Liver (tissue), 9 donors: ENCODE measurements around the gene ZBP1. TPM values are rescaled to one million over a fixed set of nuclear protein-coding genes. Genes with fewer than 3 reads are reported as not detected.

Experiments used
- DNase-seq: peaks from one replicate; pipeline ENCODE4 v3.0.0-alpha.2; 2017; ENCODE audit warnings: low spot score
- H3K27ac ChIP-seq, 2 donors: one replicate each; pipeline ENCODE4 v1.7.0; 2013; ENCODE audit warnings: inconsistent platforms in 2 of 2, low read length in 2 of 2, control low read depth in 1 of 2, low read depth in 1 of 2, mild to moderate bottlenecking in 1 of 2
- H3K27me3 ChIP-seq, 4 donors: one replicate each; pipeline versions ENCODE4 v1.6.1 to v1.7.0; 2013; ENCODE audit warnings: low read length in 3 of 4, inconsistent platforms in 1 of 4, mild to moderate bottlenecking in 1 of 4, moderate library complexity in 1 of 4; ENCODE audit not compliant: control insufficient read depth in 4 of 4, insufficient read depth in 4 of 4
- H3K36me3 ChIP-seq, 4 donors: one replicate each; pipeline versions ENCODE4 v1.6.1 to v1.7.0; 2013; ENCODE audit warnings: low read length in 3 of 4, mild to moderate bottlenecking in 3 of 4, low read depth in 1 of 4, moderate library complexity in 1 of 4; ENCODE audit not compliant: control insufficient read depth in 4 of 4, insufficient read depth in 3 of 4
- H3K4me1 ChIP-seq, 4 donors: one replicate each; pipeline versions ENCODE4 v1.6.1 to v1.7.0; 2013; ENCODE audit warnings: low read length in 3 of 4, mild to moderate bottlenecking in 3 of 4, moderate library complexity in 1 of 4; ENCODE audit not compliant: control insufficient read depth in 4 of 4, insufficient read depth in 4 of 4
- H3K4me3 ChIP-seq, 3 donors: one replicate each; pipeline versions ENCODE4 v1.6.1 to v1.7.0; 2013; ENCODE audit warnings: low read length in 3 of 3, control low read depth in 1 of 3, low read depth in 1 of 3, mild to moderate bottlenecking in 1 of 3
- H3K9ac ChIP-seq, 2 donors: one replicate each; pipeline ENCODE4 v1.7.0; 2013; ENCODE audit warnings: low read length in 2 of 2, mild to moderate bottlenecking in 2 of 2, moderate library complexity in 2 of 2, control low read depth in 1 of 2, low read depth in 1 of 2
- H3K9me3 ChIP-seq, 4 donors: one replicate each; pipeline versions ENCODE4 v1.6.1 to v1.7.0; 2013; ENCODE audit warnings: low read length in 3 of 4; ENCODE audit not compliant: control insufficient read depth in 4 of 4
- EGR1 ChIP-seq, 2 donors: IDR thresholded peaks; 2 replicates each; pipeline ENCODE4 v1.6.1; 2016 to 2018; ENCODE audit warnings: antibody characterized with exemption in 2 of 2, low read depth in 2 of 2
- FOXA1 ChIP-seq: IDR thresholded peaks from 2 replicates; pipeline ENCODE4 v1.6.1; 2016; ENCODE audit warnings: antibody characterized with exemption
- FOXA2 ChIP-seq: IDR thresholded peaks from 2 replicates; pipeline ENCODE4 v1.6.1; 2016; ENCODE audit warnings: antibody characterized with exemption
- GABPA ChIP-seq, 2 donors: IDR thresholded peaks in 1 of 2; conservative IDR thresholded peaks in 1 of 2; 2 replicates each; pipeline ENCODE4 v1.6.1; 2016; ENCODE audit warnings: antibody characterized with exemption in 2 of 2, mild to moderate bottlenecking in 1 of 2, moderate library complexity in 1 of 2
- HNF4A ChIP-seq, 2 donors: conservative IDR thresholded peaks; 2 replicates each; pipeline ENCODE4 v1.6.1; 2016; ENCODE audit warnings: antibody characterized with exemption in 2 of 2, mild to moderate bottlenecking in 2 of 2
- HNF4G ChIP-seq: IDR thresholded peaks from 2 replicates; pipeline ENCODE4 v1.6.1; 2016; ENCODE audit warnings: antibody characterized with exemption
- JUND ChIP-seq, 2 donors: IDR thresholded peaks; 2 replicates each; pipeline ENCODE4 v1.6.1; 2016; ENCODE audit warnings: antibody characterized with exemption in 2 of 2
- NR2F2 ChIP-seq: IDR thresholded peaks from 2 replicates; pipeline ENCODE4 v1.6.1; 2016; ENCODE audit warnings: antibody characterized with exemption
- RAD21 ChIP-seq, 2 donors: IDR thresholded peaks; 2 replicates each; pipeline ENCODE4 v1.6.1; 2016; ENCODE audit warnings: antibody characterized with exemption in 2 of 2, mild to moderate bottlenecking in 2 of 2
- RXRA ChIP-seq, 2 donors: IDR thresholded peaks; 2 replicates each; pipeline ENCODE4 v1.6.1; 2017 to 2018; ENCODE audit warnings: antibody characterized with exemption in 2 of 2, mild to moderate bottlenecking in 1 of 2
- SP1 ChIP-seq: IDR thresholded peaks from 2 replicates; pipeline ENCODE4 v1.6.1; 2018; ENCODE audit warnings: antibody characterized with exemption, mild to moderate bottlenecking
- TAF1 ChIP-seq: conservative IDR thresholded peaks from 2 replicates; pipeline ENCODE4 v1.6.1; 2016; ENCODE audit warnings: antibody characterized with exemption, mild to moderate bottlenecking
- YY1 ChIP-seq: IDR thresholded peaks from 2 replicates; pipeline ENCODE4 v1.6.1; 2016; ENCODE audit warnings: antibody characterized with exemption, mild to moderate bottlenecking
- WGBS: extraction: QIAGEN DNeasy Blood & Tissue Kit; methylation state at CpG from one replicate; pipeline ENCODE4 v1.1.7; 2013; 5-methylcytosine and 5-hydroxymethylcytosine counted together
- polyA plus RNA-seq, 2 donors: library from polyadenylated mRNA; stranded (reverse) in 1 of 2; unstranded in 1 of 2; fragments of 200-250 nt in 1 of 2; fragments of >200 nt in 1 of 2; fragmentation: Nextera tagmentation in 1 of 2; extraction: Ambion mirVana in 1 of 2; gene quantifications; one replicate each; pipeline versions ENCODE4 v1.2.1 to v1.2.3, GENCODE V29; 2013 to 2015
- total RNA-seq, 2 donors: library from RNA; depleted of rRNA; stranded (reverse); fragments of >200 nt; gene quantifications; one replicate each; pipeline ENCODE4 v1.2.3, GENCODE V29; 2014
- TF ChIP-seq, protein P1 (sequence below): IDR thresholded peaks from 2 replicates; pipeline ENCODE4 v1.6.1; 2016; ENCODE audit warnings: antibody characterized with exemption, mild to moderate bottlenecking
- TF ChIP-seq, protein P2 (sequence below): IDR thresholded peaks from 2 replicates; pipeline ENCODE4 v1.6.1; 2016; ENCODE audit warnings: antibody characterized with exemption
- TF ChIP-seq, protein P3 (sequence below): IDR thresholded peaks from 2 replicates; pipeline ENCODE4 v1.6.1; 2016; ENCODE audit warnings: antibody characterized with exemption
- TF ChIP-seq, protein P4 (sequence below): IDR thresholded peaks from 2 replicates; pipeline ENCODE4 v1.6.1; 2016; ENCODE audit warnings: antibody characterized with exemption
- TF ChIP-seq, protein P5 (sequence below): fragments of 150-350 bp; IDR thresholded peaks from 2 replicates; pipeline ENCODE4 v1.5.1; 2017; ENCODE audit warnings: improper control_type of control experiment, low read depth, low read length; ENCODE audit not compliant: missing input control
- donor health status: healthy.
- donor health status: healthy.
- donor health status: healthy.
- donor health status: healthy.
- donor health status: healthy.

Gene ZBP1
- total and polyA plus RNA-seq, 4 donors, result 0.06 to 0.42 (median 0.13) TPM

DNA sequence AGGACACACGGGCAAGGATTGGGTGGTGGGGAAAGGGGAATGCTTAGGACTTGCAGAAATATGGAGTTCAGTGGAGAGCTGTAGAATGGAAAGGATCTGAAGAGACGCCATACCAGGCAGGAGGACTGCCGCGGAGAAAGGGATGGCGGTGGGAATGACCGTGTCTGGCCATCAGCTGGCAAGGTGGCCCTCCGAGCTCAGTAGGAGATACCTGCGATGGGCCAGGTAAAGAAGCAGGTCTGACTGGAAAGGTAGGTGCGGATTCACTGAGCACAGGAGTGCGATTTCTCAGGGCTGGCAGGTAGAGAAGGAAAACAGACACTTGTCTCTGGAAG, 33.3 kb downstream of the ZBP1 start:
- no peak overlapping the region for H3K4me3 ChIP-seq
- peak overlapping the region in 1 of 2 donors; percentile 23 for H3K9ac ChIP-seq
- H3K4me1 ChIP-seq, result peaks cover 24 to 59% (median 40%) of the 10 kb centered on the region in 4 donors
- H3K9me3 ChIP-seq, result no peaks in the 10 kb centered on the region
- no peaks in the 10 kb centered on the region for H3K36me3 ChIP-seq
- no peaks in the 10 kb centered on the region for H3K27me3 ChIP-seq
- TF ChIP-seq GABPA (IDR thresholded peaks at IDR 0.05 in 1 of 2, conservative IDR thresholded peaks at IDR 0.05 in 1 of 2), result no peak
- TF ChIP-seq, protein P1, sequence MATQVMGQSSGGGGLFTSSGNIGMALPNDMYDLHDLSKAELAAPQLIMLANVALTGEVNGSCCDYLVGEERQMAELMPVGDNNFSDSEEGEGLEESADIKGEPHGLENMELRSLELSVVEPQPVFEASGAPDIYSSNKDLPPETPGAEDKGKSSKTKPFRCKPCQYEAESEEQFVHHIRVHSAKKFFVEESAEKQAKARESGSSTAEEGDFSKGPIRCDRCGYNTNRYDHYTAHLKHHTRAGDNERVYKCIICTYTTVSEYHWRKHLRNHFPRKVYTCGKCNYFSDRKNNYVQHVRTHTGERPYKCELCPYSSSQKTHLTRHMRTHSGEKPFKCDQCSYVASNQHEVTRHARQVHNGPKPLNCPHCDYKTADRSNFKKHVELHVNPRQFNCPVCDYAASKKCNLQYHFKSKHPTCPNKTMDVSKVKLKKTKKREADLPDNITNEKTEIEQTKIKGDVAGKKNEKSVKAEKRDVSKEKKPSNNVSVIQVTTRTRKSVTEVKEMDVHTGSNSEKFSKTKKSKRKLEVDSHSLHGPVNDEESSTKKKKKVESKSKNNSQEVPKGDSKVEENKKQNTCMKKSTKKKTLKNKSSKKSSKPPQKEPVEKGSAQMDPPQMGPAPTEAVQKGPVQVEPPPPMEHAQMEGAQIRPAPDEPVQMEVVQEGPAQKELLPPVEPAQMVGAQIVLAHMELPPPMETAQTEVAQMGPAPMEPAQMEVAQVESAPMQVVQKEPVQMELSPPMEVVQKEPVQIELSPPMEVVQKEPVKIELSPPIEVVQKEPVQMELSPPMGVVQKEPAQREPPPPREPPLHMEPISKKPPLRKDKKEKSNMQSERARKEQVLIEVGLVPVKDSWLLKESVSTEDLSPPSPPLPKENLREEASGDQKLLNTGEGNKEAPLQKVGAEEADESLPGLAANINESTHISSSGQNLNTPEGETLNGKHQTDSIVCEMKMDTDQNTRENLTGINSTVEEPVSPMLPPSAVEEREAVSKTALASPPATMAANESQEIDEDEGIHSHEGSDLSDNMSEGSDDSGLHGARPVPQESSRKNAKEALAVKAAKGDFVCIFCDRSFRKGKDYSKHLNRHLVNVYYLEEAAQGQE, result no peak
- TF ChIP-seq SP1, result no peak
- TF ChIP-seq TAF1, result no peak
- no peak for TF ChIP-seq EGR1 (IDR thresholded peaks at IDR 0.05; ENCODE audit: low read depth in 2 of 2)
- TF ChIP-seq, protein P2, sequence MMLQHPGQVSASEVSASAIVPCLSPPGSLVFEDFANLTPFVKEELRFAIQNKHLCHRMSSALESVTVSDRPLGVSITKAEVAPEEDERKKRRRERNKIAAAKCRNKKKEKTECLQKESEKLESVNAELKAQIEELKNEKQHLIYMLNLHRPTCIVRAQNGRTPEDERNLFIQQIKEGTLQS, result no peak
- TF ChIP-seq NR2F2, result no peak
- no peak for TF ChIP-seq RAD21 (IDR thresholded peaks at IDR 0.05)
- WGBS, result 91% methylated on average over 10 of the region's 10 CpGs
- H3K27ac ChIP-seq, result peak overlapping the region; percentile 72 to 79
- DNase-seq, result no peak

DNA sequence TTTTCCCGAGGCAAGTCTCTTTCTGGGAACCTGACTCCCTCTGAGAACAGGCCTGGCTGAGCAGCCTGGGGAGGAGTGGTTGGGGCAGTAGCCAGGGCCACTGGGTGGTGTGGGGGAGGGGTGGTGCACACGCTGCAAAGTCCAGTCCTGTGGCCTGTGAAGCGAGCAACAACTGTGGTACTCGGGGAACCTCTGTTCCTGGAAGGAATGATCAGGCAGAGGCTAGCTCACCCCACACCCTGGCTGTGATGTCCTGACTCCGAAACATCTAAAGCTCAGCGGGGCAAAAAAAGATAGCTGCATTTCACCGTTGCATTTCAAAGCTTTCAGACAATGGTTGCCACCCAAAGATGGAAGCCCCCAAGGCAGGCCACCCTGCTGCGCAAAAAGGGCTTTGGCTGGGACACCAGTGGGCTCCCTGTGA, 33.8 kb downstream of the ZBP1 start:
- Histone ChIP-seq H3K4me3 (no peak overlapping the region), H3K4me1 (peaks cover 23 to 58% (median 38%) of the 10 kb centered on the region in 4 donors)
- peak; percentile 69 for DNase-seq

More for the DNA sequence above, 33.8 kb downstream of the ZBP1 start:
- Histone ChIP-seq H3K9me3 (no peaks in the 10 kb centered on the region), H3K27me3 (no peaks in the 10 kb centered on the region), H3K27ac (peak overlapping the region; percentile 72 to 79), H3K36me3 (no peaks in the 10 kb centered on the region), H3K9ac (peak overlapping the region in 1 of 2 donors; percentile 23)
- WGBS, result 33% methylated on average over 8 of the region's 8 CpGs
- TF ChIP-seq YY1, result peak; percentile 68
- TF ChIP-seq NR2F2, result no peak
- peak; percentile 25 to 65 for TF ChIP-seq RAD21 (IDR thresholded peaks at IDR 0.05)
- TF ChIP-seq GABPA (IDR thresholded peaks at IDR 0.05 in 1 of 2, conservative IDR thresholded peaks at IDR 0.05 in 1 of 2), result no peak
- TF ChIP-seq FOXA2, result peak; percentile 19
- peak; percentile 95 to 98 for TF ChIP-seq HNF4A (conservative IDR thresholded peaks at IDR 0.05)
- peak; percentile 94 for TF ChIP-seq HNF4G
- TF ChIP-seq, protein P2, result no peak
- TF ChIP-seq SP1, result peak; percentile 96
- TF ChIP-seq, protein P1, result peak; percentile 55
- peak in 1 of 2 donors; percentile 54 for TF ChIP-seq JUND (IDR thresholded peaks at IDR 0.05)
- peak; percentile 23 for TF ChIP-seq TAF1
- no peak for TF ChIP-seq FOXA1
- TF ChIP-seq RXRA (IDR thresholded peaks at IDR 0.05), result peak; percentile 94 to 98
- TF ChIP-seq, protein P3, sequence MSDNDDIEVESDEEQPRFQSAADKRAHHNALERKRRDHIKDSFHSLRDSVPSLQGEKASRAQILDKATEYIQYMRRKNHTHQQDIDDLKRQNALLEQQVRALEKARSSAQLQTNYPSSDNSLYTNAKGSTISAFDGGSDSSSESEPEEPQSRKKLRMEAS, result peak; percentile 57
- TF ChIP-seq, protein P4, sequence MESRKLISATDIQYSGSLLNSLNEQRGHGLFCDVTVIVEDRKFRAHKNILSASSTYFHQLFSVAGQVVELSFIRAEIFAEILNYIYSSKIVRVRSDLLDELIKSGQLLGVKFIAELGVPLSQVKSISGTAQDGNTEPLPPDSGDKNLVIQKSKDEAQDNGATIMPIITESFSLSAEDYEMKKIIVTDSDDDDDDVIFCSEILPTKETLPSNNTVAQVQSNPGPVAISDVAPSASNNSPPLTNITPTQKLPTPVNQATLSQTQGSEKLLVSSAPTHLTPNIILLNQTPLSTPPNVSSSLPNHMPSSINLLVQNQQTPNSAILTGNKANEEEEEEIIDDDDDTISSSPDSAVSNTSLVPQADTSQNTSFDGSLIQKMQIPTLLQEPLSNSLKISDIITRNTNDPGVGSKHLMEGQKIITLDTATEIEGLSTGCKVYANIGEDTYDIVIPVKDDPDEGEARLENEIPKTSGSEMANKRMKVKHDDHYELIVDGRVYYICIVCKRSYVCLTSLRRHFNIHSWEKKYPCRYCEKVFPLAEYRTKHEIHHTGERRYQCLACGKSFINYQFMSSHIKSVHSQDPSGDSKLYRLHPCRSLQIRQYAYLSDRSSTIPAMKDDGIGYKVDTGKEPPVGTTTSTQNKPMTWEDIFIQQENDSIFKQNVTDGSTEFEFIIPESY, result peak; percentile 78
- peak in 1 of 2 donors; percentile 52 for TF ChIP-seq EGR1 (IDR thresholded peaks at IDR 0.05; ENCODE audit: low read depth in 2 of 2)
- TF ChIP-seq, protein P5, sequence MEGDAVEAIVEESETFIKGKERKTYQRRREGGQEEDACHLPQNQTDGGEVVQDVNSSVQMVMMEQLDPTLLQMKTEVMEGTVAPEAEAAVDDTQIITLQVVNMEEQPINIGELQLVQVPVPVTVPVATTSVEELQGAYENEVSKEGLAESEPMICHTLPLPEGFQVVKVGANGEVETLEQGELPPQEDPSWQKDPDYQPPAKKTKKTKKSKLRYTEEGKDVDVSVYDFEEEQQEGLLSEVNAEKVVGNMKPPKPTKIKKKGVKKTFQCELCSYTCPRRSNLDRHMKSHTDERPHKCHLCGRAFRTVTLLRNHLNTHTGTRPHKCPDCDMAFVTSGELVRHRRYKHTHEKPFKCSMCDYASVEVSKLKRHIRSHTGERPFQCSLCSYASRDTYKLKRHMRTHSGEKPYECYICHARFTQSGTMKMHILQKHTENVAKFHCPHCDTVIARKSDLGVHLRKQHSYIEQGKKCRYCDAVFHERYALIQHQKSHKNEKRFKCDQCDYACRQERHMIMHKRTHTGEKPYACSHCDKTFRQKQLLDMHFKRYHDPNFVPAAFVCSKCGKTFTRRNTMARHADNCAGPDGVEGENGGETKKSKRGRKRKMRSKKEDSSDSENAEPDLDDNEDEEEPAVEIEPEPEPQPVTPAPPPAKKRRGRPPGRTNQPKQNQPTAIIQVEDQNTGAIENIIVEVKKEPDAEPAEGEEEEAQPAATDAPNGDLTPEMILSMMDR, result no peak
